Fibroblast of the aortic adventitia (primary cell): ENCODE data around the gene EIF2B1. TPM values are rescaled to one million over a fixed set of nuclear protein-coding genes. Genes with fewer than 3 reads are reported as not detected.

ENCODE experiments used
- DNase-seq: peaks from one replicate; pipeline ENCODE4 v3.0.0-alpha.2; 2010; ENCODE audit warnings: low read depth
- H3K4me3 ChIP-seq: 2 replicates; pipeline ENCODE4 v1.5.1; 2011; ENCODE audit warnings: low read depth, mild to moderate bottlenecking, control low read depth, low read length, moderate library complexity
- total RNA-seq: library from RNA; depleted of rRNA; stranded (reverse); fragments of >200 nt; gene quantifications from 2 replicates; pipeline ENCODE4 v1.2.3, GENCODE V29; 2012; ENCODE audit warnings: low replicate concordance
- TF ChIP-seq, protein P1 (sequence below): IDR thresholded peaks from 2 replicates; pipeline ENCODE4 v1.5.1; 2011; ENCODE audit warnings: mild to moderate bottlenecking, low read length, control low read depth, inconsistent platforms; ENCODE audit not compliant: insufficient read depth

Gene EIF2B1
- total RNA-seq, 1 donor = 35.6 TPM

DNA sequence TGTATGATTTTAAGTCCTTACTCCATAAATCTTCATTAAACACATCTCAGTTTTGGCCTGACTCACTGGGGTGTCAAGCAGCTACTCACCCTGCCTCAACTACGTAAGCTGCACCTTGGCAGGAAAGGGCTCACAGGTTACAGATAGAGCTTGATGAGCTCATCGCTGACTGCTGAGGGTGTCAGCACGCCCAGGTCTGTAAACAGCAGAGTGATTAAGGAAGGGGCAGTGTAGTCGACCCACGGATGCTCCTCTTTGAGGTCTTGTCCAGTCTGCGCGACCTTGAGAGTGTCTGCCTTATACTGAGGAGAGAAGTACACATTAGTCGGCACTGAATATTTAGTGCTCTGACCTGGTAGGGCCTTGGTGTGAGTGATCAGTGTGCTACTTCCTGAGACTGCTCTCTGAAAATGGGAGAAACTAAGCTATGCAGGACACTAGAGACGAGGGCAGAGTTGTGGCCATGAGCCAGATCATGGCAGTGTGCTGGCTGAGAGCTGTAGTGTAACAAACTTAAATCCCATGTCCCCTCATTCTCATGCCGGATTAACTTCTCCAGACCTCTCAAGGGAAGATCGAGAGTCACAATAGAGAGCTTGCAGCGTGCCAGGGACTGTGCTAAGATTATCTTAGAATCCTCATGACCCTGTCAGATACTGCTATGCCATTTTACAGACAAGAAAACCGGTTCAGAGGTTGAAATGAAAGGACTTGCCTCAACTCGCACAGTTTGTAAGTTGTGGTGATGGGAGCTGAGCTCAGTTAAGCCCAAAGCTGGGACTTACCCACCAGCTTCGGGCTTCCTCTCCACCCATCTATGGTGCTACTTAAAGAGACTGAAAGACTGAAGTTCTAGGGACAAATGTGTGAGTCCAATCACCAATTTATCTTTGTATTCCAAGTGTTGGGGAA, 11.6 kb downstream of the EIF2B1 start:
- TF ChIP-seq, protein P1, sequence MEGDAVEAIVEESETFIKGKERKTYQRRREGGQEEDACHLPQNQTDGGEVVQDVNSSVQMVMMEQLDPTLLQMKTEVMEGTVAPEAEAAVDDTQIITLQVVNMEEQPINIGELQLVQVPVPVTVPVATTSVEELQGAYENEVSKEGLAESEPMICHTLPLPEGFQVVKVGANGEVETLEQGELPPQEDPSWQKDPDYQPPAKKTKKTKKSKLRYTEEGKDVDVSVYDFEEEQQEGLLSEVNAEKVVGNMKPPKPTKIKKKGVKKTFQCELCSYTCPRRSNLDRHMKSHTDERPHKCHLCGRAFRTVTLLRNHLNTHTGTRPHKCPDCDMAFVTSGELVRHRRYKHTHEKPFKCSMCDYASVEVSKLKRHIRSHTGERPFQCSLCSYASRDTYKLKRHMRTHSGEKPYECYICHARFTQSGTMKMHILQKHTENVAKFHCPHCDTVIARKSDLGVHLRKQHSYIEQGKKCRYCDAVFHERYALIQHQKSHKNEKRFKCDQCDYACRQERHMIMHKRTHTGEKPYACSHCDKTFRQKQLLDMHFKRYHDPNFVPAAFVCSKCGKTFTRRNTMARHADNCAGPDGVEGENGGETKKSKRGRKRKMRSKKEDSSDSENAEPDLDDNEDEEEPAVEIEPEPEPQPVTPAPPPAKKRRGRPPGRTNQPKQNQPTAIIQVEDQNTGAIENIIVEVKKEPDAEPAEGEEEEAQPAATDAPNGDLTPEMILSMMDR = no peak
- no peak overlapping the region for H3K4me3 ChIP-seq
- no peak for DNase-seq

DNA sequence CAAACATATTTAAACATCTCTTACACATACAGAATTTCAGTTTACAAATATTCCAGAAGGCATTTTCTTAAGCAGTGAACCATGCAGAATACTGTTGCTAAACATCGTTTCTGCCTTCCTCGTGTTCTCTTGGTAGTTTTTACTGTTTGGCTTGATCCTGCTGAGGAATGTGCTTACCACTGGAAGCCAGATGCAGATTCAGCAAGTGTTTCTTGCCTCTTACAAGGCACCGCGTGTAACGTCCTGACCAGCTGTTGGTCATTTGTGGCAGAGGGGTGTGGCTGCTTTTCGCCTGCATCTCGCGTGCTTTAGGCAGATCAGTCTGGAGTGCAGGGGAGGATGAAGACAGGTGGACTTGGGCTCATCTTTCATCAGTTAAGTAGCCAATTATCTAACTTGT, 12.4 kb downstream of the EIF2B1 start:
- H3K4me3 ChIP-seq = no peak overlapping the region
- TF ChIP-seq, protein P1 = no peak
- no peak for DNase-seq

DNA sequence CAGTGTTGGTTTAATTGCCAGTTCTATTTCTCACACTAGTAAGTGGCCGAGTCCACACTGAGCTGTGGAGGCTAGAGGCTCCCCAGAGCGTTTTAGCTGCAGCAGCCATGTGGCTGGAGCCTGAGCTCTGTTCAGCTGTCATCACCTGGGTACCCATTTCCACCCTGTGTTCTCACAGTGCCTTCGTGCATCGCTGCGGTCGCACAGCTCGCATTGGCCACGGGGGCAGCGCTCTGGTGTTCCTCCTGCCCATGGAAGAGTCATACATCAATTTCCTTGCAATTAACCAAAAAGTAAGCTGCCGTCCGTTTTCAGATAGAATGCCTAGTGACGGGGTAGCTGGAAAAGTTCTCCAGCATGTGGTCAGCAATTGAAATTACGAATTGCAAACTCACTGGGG, 15.9 kb downstream of the EIF2B1 start:
- TF ChIP-seq, protein P1 = no peak
- DNase-seq = no peak
- H3K4me3 ChIP-seq = no peak overlapping the region

DNA sequence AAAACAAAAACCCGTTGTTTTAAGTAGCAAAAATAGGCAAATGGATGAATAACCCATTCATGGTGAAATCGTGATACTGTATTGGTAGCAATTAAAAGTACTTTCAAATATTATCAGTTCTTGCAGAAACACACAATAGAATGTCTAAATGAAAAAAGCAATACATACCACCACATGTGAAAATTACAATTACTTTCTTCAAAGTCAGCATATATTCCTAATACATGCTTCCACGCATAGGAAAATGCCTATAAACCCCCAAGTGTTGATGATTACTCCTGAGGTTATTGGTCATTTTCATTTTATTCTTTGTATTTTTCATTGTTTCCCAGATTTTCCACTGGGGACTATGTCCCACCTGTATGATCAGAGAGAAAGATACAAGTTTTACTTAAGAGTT, 16.3 kb downstream of the EIF2B1 start:
- DNase-seq = no peak
- TF ChIP-seq, protein P1 = no peak

DNA sequence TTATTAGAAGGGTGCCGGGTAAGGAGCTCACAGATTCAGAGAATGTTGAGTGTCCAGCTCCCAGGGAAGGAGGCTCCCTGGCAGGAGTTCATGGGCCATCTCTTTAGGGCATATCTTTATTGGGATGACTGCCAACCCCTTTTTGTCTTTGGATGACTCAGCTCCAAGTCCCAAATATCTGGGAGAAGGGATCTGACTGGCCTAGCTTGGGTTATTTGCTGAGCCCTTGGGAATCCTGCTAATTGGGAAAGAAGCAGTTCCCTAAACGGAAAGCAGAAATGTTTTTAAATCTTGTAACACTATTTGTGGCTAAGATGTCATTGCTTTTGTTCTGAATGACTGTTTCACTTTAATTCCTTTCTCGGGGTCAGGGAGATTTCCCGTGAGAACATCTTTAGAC, 19.0 kb downstream of the EIF2B1 start:
- TF ChIP-seq, protein P1 = no peak
- H3K4me3 ChIP-seq = no peak overlapping the region
- DNase-seq = peak; percentile 73

More for the DNA sequence above, 16.3 kb downstream of the EIF2B1 start:
- no peak overlapping the region for H3K4me3 ChIP-seq

DNA sequence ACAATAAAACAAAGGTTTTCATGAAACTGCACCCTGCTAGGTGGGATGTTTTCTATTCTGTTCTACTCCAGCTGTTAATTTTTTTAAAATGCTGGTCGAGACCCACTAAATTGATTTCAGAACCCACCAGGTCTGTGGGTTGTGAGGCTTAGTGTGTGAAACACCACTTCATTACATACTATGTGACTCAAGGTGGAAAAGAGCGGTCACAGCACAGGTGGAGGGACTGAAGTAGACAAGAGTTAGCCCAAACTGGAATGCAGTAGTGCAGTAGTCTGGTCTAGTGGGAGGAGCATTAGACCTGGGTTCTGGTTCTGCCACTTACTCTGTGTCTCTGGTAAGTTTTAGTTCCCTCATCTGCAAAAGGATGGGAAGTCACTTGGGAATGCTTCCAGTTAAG, 19.4 kb downstream of the EIF2B1 start:
- no peak for DNase-seq
- TF ChIP-seq, protein P1 = no peak
- no peak overlapping the region for H3K4me3 ChIP-seq

DNA sequence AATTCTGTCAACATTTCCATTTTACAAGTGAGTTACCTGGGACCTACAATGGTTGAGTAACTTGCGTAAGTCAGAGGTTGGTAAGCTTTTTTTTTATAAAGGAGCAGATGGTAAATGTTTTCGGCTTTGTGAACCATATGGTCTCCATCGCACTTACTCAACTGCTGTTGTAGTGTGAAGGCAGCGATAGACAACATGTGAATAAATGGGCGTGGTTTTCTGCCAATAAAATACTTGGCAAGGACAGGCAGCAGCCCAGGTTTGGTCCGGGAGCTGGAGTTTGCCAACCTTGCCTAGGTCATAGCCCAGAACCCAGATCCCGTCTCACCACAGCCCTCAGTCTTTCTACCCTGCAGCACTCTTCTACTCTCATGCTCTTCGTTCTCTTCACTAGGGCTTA, 25.3 kb downstream of the EIF2B1 start:
- no peak for DNase-seq
- TF ChIP-seq, protein P1 = no peak
- no peak overlapping the region for H3K4me3 ChIP-seq
